Neural cell (in vitro differentiated cells): ENCODE data around the gene OLFM3. TPM values are rescaled to one million over a fixed set of nuclear protein-coding genes. Genes with fewer than 3 reads are reported as not detected.
A peak's percentile ranks its signal among the peaks of the same experiment; 100 is the strongest.

Source experiments
- H2AFZ ChIP-seq: fragments of 200-600, 300-800 bp; sonication (generic), shearing (Covaris generic); 2 replicates; pipeline ENCODE4 v1.6.0; 2014; ENCODE audit warnings: low read depth, mild to moderate bottlenecking, antibody characterized with exemption, low read length, moderate library complexity
- H3F3A ChIP-seq: fragments of 200-600 bp; shearing (Covaris generic); 2 replicates; pipeline ENCODE4 v1.6.1; 2016; ENCODE audit warnings: mild to moderate bottlenecking, moderate library complexity, mixed read lengths, antibody characterized with exemption, low read length; ENCODE audit not compliant: insufficient read depth, poor library complexity, severe bottlenecking
- H3K27ac ChIP-seq: fragments of 200-600, 300-800 bp; sonication (generic), shearing (Covaris generic); 2 replicates; pipeline ENCODE4 v1.5.1; 2014; ENCODE audit warnings: mild to moderate bottlenecking, low read length, moderate library complexity
- H3K27me3 ChIP-seq: fragments of 300-800, 200-600 bp; sonication (generic), shearing (Covaris generic); 2 replicates; pipeline ENCODE4 v1.6.0; 2014; ENCODE audit warnings: mild to moderate bottlenecking, low read depth, low read length, moderate library complexity; ENCODE audit not compliant: insufficient read depth
- H3K36me3 ChIP-seq: fragments of 300-800, 200-600 bp; sonication (generic), shearing (Covaris generic); 2 replicates; pipeline ENCODE4 v1.5.1; 2014; ENCODE audit warnings: mild to moderate bottlenecking, antibody characterized with exemption, low read length, moderate library complexity; ENCODE audit not compliant: insufficient read depth
- H3K4me2 ChIP-seq: fragments of 300-800, 200-600 bp; sonication (generic), shearing (Covaris generic); 2 replicates; pipeline ENCODE4 v1.6.0; 2014; ENCODE audit warnings: mild to moderate bottlenecking, low read length
- H3K4me3 ChIP-seq: fragments of 300-800, 200-600 bp; sonication (generic), shearing (Covaris generic); 2 replicates; pipeline ENCODE4 v1.5.1; 2014; ENCODE audit warnings: mild to moderate bottlenecking, low read length, moderate library complexity
- H3K79me2 ChIP-seq: fragments of 200-600 bp; shearing (Covaris generic); replicated peaks from 2 replicates; pipeline ENCODE4 v1.6.0; 2014; ENCODE audit warnings: mild to moderate bottlenecking, low read length, moderate library complexity; ENCODE audit not compliant: insufficient read depth
- H3K9ac ChIP-seq: fragments of 300-800, 200-600 bp; sonication (generic), shearing (Covaris generic); 2 replicates; pipeline ENCODE4 v1.6.1; 2016; ENCODE audit warnings: mild to moderate bottlenecking, low read length, mixed read lengths
- H3K9me2 ChIP-seq: fragments of 200-600 bp; shearing (Covaris generic); 2 replicates; pipeline ENCODE4 v1.6.1; 2016; ENCODE audit warnings: mild to moderate bottlenecking, low read length, mixed read lengths; ENCODE audit not compliant: insufficient read depth
- H3K9me3 ChIP-seq: fragments of 200-600, 300-800 bp; sonication (generic), shearing (Covaris generic); 2 replicates; pipeline ENCODE4 v1.6.1; 2016; ENCODE audit warnings: mild to moderate bottlenecking, mixed run types, low read length, moderate library complexity, mixed read lengths
- H4K20me1 ChIP-seq: fragments of 200-600 bp; shearing (Covaris generic); 2 replicates; pipeline ENCODE4 v1.6.1; 2016; ENCODE audit warnings: mild to moderate bottlenecking, mixed run types; ENCODE audit not compliant: insufficient read depth
- EP300 ChIP-seq: fragments of 450-650 bp; conservative IDR thresholded peaks from 2 replicates; pipeline ENCODE4 v1.6.1; 2014; ENCODE audit warnings: antibody characterized with exemption, mild to moderate bottlenecking, moderate library complexity; ENCODE audit not compliant: poor library complexity, severe bottlenecking
- EZH2 ChIP-seq: fragments of 200-600, 300-800 bp; shearing (Covaris generic), sonication (generic); IDR thresholded peaks from 2 replicates; pipeline ENCODE4 v1.6.1; 2014; ENCODE audit warnings: antibody characterized with exemption, low read length, borderline replicate concordance, mild to moderate bottlenecking; ENCODE audit not compliant: insufficient read depth, poor library complexity, severe bottlenecking
- MXI1 ChIP-seq: fragments of 450-650 bp; conservative IDR thresholded peaks from 2 replicates; pipeline ENCODE4 v1.6.1; 2014; ENCODE audit warnings: antibody characterized with exemption, mild to moderate bottlenecking; ENCODE audit not compliant: poor library complexity, severe bottlenecking
- POLR2AphosphoS5 ChIP-seq: IDR thresholded peaks from 2 replicates; pipeline ENCODE4 v1.6.1; 2012
- RAD21 ChIP-seq: fragments of 450-650 bp; conservative IDR thresholded peaks from 2 replicates; pipeline ENCODE4 v1.6.1; 2014; ENCODE audit warnings: antibody characterized with exemption, mild to moderate bottlenecking, moderate library complexity
- REST ChIP-seq: IDR thresholded peaks from 2 replicates; pipeline ENCODE4 v1.6.1; 2012; ENCODE audit warnings: borderline replicate concordance
- SMC3 ChIP-seq: fragments of 450-650 bp; conservative IDR thresholded peaks from 2 replicates; pipeline ENCODE4 v1.6.1; 2014; ENCODE audit warnings: antibody characterized with exemption, mild to moderate bottlenecking, moderate library complexity; ENCODE audit not compliant: poor library complexity
- TAF1 ChIP-seq: IDR thresholded peaks from 2 replicates; pipeline ENCODE4 v1.6.1; 2012; ENCODE audit warnings: low read depth
- polyA plus RNA-seq: library from polyadenylated mRNA; depleted of rRNA; stranded (reverse); fragments of >200 nt; gene quantifications from 2 replicates; pipeline ENCODE4 v1.2.3, GENCODE V29; 2014
- TF ChIP-seq, protein P1 (sequence below): fragments of 450-650 bp; IDR thresholded peaks from 2 replicates; pipeline ENCODE4 v1.5.1; 2014; ENCODE audit warnings: antibody characterized with exemption, mild to moderate bottlenecking, moderate library complexity; ENCODE audit not compliant: poor library complexity, severe bottlenecking

OLFM3 gene
- polyA plus RNA-seq, 1 donor from 2014 or later = 7.9 TPM

- H3K9me3 ChIP-seq = no peaks in the 10 kb centered on the region
- no peak overlapping the region for H3K4me3 ChIP-seq
- H2AFZ ChIP-seq = no peak overlapping the region
- H3K27ac ChIP-seq = no peak overlapping the region
- no peak overlapping the region for H3K9ac ChIP-seq
- H3K4me2 ChIP-seq = no peak overlapping the region
- no peaks in the 10 kb centered on the region for H4K20me1 ChIP-seq
- no peaks in the 10 kb centered on the region for H3K9me2 ChIP-seq
- H3K79me2 ChIP-seq = no peaks in the 10 kb centered on the region
- H3F3A ChIP-seq = no peaks in the 10 kb centered on the region
- H3K36me3 ChIP-seq = no peaks in the 10 kb centered on the region
- TF ChIP-seq MXI1 (no peak), EZH2 (no peak), EP300 (no peak), SMC3 (peak; percentile 81), POLR2AphosphoS5 (no peak), RAD21 (peak; percentile 79), REST (no peak), TAF1 (no peak)
- TF ChIP-seq, protein P1, sequence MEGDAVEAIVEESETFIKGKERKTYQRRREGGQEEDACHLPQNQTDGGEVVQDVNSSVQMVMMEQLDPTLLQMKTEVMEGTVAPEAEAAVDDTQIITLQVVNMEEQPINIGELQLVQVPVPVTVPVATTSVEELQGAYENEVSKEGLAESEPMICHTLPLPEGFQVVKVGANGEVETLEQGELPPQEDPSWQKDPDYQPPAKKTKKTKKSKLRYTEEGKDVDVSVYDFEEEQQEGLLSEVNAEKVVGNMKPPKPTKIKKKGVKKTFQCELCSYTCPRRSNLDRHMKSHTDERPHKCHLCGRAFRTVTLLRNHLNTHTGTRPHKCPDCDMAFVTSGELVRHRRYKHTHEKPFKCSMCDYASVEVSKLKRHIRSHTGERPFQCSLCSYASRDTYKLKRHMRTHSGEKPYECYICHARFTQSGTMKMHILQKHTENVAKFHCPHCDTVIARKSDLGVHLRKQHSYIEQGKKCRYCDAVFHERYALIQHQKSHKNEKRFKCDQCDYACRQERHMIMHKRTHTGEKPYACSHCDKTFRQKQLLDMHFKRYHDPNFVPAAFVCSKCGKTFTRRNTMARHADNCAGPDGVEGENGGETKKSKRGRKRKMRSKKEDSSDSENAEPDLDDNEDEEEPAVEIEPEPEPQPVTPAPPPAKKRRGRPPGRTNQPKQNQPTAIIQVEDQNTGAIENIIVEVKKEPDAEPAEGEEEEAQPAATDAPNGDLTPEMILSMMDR = peak; percentile 69
- H3K27me3 ChIP-seq = no peaks in the 10 kb centered on the region
These were observed 176.7 kb downstream of the OLFM3 start for GRCh38 chr1:101820071-101820470.

DNA sequence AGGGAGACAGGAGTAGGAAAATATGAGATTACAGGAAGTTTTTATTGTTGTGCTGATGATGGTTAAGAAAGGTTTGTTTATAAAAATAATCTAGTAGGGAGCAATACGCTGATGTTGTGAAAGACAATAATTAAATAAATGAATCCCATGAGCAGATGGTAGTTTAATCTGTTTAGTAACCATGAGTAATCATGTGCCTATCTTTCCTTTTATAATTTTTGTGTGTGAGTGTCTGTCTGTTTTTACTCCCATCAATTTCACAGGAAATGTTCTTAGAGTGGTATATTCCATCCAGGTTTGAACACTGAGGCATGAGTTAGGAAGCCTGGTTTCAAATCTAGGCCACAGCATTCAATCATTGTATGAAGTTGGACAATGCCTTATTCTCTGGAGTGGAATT lies 180.5 kb downstream of the OLFM3 start:
- TF ChIP-seq EZH2 (no peak), POLR2AphosphoS5 (no peak), RAD21 (no peak), TAF1 (no peak), MXI1 (no peak), EP300 (no peak), REST (no peak), SMC3 (no peak)
- TF ChIP-seq, protein P1 = no peak
- Histone ChIP-seq H3K4me3 (no peak overlapping the region), H3K36me3 (no peaks in the 10 kb centered on the region), H3K9me2 (no peaks in the 10 kb centered on the region), H3K27ac (no peak overlapping the region), H2AFZ (no peak overlapping the region), H3K4me2 (no peak overlapping the region), H3F3A (no peaks in the 10 kb centered on the region), H3K27me3 (no peaks in the 10 kb centered on the region), H3K79me2 (no peaks in the 10 kb centered on the region), H4K20me1 (no peaks in the 10 kb centered on the region), H3K9ac (no peak overlapping the region), H3K9me3 (no peaks in the 10 kb centered on the region)
